ENCODE measurements around the gene CELA2A.

DNA sequence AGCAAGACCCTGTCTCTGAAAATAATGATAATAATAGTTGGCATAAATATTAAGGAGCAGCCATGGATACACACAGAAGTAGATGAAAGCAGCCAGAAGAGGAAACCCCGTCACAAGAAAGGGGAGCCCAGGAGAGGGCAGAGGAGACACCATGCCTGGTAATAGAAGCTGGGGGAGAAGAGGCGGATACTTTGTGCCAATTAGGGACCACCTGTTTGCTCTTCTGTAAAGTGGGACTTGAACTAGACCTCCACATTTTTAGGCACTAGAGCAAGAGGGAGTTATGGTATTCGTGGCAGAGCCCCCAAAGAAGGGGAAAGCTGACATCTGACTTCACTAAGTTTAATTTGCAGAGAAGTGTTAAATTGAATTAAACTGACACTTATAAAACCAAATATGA is 31.8 kb downstream of the CELA2A start:
- TF ChIP-seq, protein P1, sequence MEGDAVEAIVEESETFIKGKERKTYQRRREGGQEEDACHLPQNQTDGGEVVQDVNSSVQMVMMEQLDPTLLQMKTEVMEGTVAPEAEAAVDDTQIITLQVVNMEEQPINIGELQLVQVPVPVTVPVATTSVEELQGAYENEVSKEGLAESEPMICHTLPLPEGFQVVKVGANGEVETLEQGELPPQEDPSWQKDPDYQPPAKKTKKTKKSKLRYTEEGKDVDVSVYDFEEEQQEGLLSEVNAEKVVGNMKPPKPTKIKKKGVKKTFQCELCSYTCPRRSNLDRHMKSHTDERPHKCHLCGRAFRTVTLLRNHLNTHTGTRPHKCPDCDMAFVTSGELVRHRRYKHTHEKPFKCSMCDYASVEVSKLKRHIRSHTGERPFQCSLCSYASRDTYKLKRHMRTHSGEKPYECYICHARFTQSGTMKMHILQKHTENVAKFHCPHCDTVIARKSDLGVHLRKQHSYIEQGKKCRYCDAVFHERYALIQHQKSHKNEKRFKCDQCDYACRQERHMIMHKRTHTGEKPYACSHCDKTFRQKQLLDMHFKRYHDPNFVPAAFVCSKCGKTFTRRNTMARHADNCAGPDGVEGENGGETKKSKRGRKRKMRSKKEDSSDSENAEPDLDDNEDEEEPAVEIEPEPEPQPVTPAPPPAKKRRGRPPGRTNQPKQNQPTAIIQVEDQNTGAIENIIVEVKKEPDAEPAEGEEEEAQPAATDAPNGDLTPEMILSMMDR (IDR thresholded peaks at IDR 0.05): no peak
- TF ChIP-seq POLR2A (IDR thresholded peaks at IDR 0.05): no peak
